HG02588 (cell line): ENCODE results near the gene NOP53.
"Not testable (repeated sequence)": the region's sequence is repeated elsewhere in the genome, so short reads cannot be mapped to it uniquely, and the experiment has no call there.

Experiments
- ATAC-seq: cut with Tn5 transposase; IDR thresholded peaks from one replicate; pipeline ENCODE4 v1.9.1; 2021; ENCODE audit warnings: mild to moderate bottlenecking, moderate library complexity; ENCODE audit not compliant: unreplicated experiment

NOP53 gene

GRCh38 chr19:47752440-47753211, 7.3 kb downstream of the NOP53 start:
- no peak for ATAC-seq

- ATAC-seq, result no peak
These were observed 9.1 kb downstream of the NOP53 start for GRCh38 chr19:47754206-47755064.

- ATAC-seq, result no peak
These were observed 9.9 kb downstream of the NOP53 start for GRCh38 chr19:47755065-47755761.

GRCh38 chr19:47755762-47756626, 10.6 kb downstream of the NOP53 start:
- no peak for ATAC-seq

DNA sequence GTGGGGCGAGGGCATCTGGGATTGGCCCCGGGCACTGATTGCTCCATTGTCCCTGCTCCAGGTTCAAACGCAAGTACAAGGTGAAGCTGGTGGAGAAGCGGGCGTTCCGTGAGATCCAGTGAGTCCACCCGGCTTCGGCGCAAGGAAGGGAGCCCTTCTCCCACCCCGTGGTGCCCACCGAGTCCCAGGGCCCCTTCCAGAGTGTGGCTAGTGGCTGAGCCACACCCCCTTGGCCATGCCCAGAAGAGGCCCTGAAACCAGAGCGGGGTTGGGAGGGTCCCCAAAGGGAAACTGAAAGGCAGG, 11.2 kb downstream of the NOP53 start:
- ATAC-seq, result no peak

DNA sequence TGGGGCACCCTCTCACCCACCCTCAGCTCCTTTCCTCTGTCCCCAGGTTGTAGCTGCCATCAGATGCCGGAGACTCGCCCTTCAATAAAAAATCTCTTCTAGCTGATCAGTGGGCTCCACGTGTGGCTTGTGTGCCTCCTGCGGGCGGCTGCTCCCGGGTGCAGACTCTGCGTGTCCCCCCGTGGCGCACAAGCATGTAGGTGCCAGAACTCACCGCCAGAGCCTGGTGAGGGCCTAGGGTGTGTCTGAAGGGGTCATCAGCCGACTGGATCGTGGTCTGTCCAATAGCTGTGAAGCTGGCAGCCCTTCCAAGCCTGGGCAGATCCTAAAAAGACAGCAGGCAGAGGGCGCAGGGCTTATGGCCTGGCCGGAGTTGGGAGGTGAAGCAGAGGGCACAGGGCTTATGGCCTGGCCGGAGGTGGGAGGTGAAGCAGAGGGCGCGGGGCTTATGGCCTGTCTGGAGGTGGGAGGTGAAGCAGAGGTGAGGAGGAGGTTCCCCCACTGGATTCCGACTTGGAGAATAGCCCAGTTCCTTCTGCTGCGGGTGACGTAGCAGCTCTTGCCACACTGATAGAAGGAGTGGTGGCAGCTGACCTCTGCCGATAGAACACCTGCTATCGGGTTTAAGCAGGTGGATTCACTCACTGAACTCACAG, 11.7 kb downstream of the NOP53 start:
- ATAC-seq, result no peak

DNA sequence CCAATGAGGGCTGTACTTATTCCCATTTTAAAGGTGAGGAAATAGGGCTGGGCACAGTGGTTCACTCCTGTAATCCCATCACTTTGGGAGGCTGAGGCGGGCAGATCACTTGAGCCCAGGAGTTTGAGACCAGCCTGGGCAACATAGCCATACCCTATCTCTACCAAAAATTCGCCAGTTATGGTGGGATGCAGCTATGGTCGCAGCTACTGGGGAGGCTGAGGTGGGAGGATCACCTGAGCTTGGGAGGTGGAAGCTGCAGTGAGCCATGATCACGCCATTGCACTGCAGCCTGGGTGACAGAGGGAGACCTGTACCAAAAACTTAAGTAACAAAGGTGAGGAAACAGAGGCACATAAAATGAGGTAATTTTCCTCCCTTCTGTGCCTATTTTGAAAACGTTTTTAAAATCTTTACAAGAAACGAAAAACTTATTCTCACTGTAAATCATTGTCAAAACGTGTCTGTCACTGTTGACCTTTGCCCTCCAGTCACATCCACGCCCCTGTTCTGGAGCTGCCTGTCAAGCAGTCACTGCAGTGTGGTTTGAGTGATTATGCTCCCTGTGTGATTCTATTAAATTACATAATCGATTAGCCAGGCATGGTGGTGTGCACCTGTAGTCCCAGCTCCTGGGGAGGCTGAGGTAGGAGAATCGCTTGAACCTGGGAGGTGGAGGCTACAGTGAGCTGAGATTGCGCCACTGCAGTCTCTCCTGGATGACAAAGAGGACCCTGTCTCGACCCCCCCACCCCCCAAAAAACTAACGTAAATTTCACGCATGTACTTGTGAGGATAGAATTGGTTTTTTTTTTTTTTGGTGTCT, 12.5 kb downstream of the NOP53 start:
- ATAC-seq, result no peak

GRCh38 chr19:47758443-47758804, 13.1 kb downstream of the NOP53 start:
- ATAC-seq, result no peak

DNA sequence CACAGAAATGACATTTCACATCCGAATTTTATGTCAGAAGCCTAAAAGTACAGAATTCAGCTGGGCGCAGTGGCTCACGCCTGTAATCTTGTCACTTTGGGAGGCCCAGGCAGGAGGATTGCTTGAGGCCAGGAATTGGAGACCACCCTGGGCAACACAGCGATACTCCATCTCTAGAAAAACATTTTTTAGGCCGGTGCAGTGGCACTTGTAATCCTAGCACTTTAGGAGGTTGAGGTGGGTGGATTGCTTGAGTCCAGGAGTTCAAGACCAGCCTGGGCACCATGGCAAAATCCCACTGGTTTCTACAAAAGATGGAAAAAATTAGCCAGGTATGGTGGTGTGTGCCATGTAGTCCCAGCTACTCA, 15.3 kb downstream of the NOP53 start:
- no peak for ATAC-seq

DNA sequence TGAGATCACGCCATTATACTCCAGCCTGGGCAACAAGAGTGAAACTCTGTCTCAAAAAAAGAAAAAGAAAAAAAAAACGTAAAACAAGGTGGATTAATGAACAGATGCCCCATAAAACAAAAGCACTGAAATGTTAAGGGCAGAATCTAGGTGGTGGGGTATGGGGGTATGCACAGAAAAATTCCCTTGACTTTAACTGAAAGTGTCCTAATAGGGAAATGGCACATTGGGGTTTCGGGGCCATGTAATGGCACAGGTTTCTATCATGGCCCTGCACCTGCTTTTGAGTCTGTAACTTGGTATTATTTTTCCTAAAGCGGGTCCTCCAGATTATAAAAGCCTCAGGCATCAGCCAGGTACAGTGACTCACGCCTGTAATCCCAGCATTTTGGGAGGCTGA, 16.2 kb downstream of the NOP53 start:
- ATAC-seq, result no peak

DNA sequence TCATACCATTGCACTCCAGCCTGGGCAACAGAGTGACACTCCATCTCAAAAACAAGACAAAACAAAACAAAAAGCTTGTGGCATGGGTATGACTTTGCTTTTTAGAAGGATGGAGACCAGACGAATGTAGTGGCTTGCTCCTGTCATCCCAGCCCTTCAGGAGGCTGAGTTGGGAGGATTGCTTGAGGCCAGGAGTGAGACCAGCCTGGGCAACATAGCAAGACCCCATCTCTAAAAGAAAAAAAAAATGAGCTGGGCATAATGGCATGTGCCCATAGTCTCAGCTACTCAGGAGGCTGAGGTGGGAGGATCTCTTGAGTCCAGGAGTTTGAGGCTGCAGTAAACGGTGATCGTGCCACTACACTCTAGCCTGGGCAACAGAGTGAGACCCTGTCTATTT, 16.8 kb downstream of the NOP53 start:
- ATAC-seq, result no peak

DNA sequence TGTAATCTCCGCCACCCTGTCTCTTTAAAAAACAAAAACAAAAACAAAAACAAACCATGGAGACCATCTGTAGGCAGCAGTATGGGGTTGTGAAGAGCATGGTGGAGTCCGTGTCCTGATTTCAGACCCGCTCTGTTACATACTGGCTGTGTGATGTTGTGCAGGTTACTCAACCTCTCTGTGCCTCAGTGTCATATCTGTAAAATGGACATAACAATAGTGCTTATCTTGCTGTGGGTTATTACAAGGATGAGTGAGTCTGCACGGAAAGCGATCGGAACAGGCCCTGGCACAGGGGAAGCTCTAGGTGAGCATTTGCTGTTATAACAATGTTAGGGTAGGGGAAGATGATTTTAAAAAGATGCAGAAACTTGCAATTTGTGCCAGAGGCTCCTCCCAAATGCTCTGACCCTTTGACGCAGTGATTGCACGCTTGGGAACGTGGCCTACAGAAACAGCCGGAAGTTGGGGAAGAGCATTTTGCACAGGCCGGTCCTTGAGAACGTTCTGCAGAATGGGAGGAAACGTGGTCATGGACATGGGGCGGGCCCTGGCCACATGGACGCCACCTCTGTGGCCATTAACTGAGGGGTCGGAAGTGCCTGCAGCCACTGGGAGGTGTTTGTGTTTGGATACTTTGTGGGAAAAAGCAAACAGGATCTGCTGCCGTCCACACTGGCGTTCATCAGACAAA, 17.4 kb downstream of the NOP53 start:
- no peak for ATAC-seq

GRCh38 chr19:47764705-47765104, 19.4 kb downstream of the NOP53 start:
- ATAC-seq, result not testable (repeated sequence)

GRCh38 chr19:47765523-47766358, 20.4 kb downstream of the NOP53 start:
- no peak for ATAC-seq

DNA sequence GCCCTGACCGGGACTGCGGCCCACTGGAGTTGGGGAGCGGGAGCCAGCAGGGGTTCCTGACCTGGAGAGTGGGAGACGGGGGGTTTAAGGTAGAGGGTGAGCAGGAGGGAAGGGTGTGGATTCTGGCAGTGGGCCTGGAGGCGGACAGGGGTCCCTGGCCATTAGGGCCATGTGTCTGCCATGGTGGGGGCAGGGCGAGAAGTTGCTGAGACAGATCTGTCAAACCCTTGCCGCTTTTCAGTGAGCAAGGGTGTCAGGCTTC, 20.9 kb downstream of the NOP53 start:
- no peak for ATAC-seq

DNA sequence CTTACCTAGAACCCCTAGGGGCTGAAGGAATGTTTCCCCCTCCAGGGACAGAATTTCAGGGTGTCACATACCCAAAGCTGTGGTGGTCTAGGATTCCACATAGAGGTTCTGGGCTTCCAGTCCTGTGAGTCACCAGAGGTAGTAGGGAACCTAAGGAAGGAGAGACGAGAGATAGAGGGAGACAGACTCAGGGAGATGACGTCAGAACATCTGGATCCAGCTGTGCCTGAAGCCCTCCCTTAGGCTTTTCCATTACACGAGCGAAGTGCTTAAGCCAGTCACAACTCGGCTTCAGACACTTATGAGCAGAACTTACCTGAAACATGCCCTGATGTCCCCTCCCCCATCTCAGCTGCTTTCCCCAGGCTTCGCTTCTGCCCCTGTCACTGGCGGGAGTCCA, 21.3 kb downstream of the NOP53 start:
- no peak for ATAC-seq

DNA sequence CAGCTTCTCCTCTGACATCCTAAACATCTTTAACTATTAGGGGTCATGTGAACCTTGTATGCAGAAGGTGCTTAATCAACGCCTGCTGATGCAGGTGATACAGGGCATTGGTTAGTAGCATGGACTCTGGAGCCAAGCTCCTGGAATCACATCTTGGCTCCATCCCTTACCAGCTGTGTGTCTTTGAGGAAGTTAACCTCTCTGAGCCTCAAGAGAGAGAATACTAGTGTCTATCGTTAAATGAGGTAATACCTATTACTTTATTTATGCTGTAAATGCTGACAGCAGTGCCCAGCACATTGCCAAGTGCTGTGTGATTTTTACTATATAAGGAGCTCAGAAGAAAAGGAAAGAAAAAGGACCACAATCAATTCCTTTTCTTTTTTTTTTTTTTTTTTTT, 22.0 kb downstream of the NOP53 start:
- no peak for ATAC-seq

DNA sequence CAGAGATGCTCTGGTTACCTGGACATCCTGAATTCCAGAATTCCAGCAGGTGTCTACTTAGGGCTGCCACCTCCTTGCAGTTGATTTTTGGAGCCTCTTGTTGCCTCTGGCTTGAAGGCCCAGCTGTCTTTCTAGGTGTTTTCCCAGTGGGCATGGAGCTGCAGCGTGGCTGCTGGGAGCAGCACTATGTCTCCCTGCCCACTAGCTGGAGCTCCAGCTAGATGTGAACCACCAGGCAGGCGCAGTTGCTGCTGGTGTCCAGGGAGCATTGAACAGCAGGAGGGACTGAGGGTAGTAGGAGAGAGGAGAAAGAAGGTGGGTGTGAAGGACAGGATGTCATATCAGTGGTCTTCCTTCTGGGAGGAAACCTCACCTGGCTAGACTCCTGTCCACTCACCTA, 23.3 kb downstream of the NOP53 start:
- ATAC-seq, result no peak
